GM21423 (cell line): Measurements from ENCODE around the gene DAB2IP.

Experiments
- ATAC-seq: cut with Tn5 transposase; IDR thresholded peaks from one replicate; pipeline ENCODE4 v1.9.1; 2021; ENCODE audit warnings: mild to moderate bottlenecking, moderate library complexity; ENCODE audit not compliant: unreplicated experiment

The DAB2IP gene

GRCh38 chr9:121827251-121827967, 176.0 kb downstream of the DAB2IP start:
- no peak for ATAC-seq

DNA sequence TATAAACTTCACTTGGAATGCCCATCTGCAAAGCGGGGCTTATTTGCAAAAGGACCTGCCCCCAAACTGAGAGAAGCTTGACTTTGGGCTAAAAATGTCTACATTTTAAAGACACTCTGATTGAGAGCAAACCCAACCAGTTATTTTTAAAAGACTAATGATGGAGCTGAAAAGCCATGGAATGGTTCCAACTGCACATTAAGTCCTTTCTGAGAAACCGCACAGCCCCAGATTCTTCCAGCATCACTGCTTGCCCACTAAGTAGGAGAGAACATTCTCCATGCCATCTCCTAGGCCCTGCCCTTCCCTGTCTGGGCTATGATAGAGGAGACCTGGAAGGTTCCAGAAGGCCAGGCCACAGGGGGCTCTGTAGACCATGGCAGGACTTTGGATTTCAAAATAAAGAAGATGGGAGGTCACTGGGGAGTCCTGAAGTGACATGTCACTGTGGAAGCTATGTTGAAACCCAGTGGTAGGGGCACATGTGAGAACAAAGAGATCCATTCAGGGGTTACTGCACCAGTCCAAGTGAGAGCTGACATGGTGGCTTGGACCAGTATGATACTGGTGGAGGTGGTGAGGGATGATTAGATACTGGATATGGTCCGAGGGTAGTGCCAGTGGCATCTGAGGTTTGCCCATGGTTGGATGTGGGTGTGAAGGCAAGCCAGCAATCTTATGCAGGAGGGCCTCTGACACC, 179.2 kb downstream of the DAB2IP start:
- no peak for ATAC-seq

DNA sequence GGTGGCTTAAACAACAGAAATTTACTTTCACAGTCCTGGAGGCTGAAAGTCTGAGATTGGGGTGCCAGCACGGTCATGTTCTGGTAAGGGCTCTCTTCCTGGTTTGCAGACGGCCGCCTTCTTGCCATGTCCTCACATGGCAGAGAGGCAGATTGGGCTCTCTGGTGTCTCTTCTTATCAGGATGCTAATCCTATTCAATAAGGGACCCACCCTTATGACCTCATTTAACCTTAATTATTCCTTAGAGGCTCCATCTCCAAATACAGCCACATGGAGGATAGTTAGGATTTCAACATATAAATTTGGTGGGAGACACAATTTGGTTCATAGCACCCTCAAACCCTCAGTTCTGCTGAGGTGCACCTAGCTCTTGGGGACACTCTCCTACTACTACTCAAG, 180.4 kb downstream of the DAB2IP start:
- no peak for ATAC-seq

DNA sequence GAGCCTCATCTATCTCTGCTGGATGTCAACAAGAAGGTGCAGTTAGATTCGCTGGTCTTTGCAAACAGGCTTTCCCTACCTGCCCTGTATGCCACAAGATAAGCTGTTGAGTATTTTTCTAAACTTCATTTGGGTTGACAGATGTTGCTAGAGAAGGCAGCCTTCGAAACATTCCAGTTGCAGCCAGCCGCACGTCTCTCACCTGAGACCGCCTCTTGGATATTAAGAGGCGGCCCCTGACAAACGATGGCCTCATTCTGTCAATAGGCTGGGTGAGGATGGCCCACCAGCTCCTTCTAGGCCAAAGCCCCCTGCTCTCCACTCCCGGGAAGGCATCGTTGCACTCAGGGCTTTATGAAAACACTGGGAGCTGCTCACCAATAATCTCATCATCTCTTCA, 181.6 kb downstream of the DAB2IP start:
- ATAC-seq = no peak
